Stimulated activated CD8-positive, alpha-beta memory T cell treated with anti-CD3 and anti-CD28 coated beads, Interleukin-12 subunit alpha, Interleukin-12 subunit beta, amount 100 ng/mL, for 24 hours (primary cell): ENCODE results near the gene ANO2.

Experiments
- DNase-seq: peaks from one replicate; pipeline ENCODE4 v3.0.0-alpha.2; 2020; ENCODE audit errors: extremely low read depth

The ANO2 gene

GRCh38 chr12:5582018-5582417, 363.0 kb downstream of the ANO2 start:
- no peak for DNase-seq

DNA sequence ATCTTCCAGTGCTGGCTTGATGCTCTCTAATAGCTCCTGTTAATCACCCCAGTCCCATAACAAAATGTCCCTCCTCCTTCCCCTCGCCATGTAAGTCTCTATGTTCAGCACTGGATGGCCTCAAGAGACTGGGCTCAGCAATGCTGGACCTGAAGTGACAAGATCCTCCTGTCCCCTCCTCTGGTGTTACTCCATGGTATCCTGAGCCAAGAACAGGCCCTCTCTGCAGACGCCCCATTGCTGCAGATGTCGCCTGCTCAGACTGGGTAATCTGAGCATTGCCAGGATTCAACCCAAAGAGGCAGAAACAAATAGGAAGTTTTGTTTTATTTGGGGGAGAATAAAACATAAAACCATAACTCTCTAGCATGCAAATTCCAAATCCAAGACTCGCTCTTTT, 363.4 kb downstream of the ANO2 start:
- DNase-seq = no peak

DNA sequence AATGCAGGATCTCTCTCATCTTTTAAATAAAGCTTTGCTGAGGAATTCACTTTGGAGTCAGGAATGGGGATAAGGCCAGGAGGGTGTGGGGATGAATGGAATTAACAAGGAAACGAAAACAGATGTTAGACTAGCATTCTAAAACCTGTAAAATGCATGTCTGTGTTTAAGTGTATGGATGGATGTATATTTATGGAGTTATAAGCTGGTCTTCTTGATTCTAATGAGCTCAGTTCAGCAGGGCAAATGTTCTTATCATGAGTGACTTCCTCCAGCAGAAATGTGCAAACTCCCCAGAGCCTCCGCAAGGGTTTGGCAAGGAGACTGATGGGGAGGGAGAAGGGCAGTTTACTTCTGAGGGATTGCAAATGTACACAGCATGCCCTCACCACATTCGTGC, 364.0 kb downstream of the ANO2 start:
- no peak for DNase-seq

- DNase-seq = no peak
These were observed 366.3 kb downstream of the ANO2 start for GRCh38 chr12:5578775-5579174.

GRCh38 chr12:5577741-5578140, 367.3 kb downstream of the ANO2 start:
- DNase-seq = no peak

GRCh38 chr12:5577211-5577612, 367.8 kb downstream of the ANO2 start:
- DNase-seq = no peak

GRCh38 chr12:5575987-5576386, 369.1 kb downstream of the ANO2 start:
- no peak for DNase-seq

DNA sequence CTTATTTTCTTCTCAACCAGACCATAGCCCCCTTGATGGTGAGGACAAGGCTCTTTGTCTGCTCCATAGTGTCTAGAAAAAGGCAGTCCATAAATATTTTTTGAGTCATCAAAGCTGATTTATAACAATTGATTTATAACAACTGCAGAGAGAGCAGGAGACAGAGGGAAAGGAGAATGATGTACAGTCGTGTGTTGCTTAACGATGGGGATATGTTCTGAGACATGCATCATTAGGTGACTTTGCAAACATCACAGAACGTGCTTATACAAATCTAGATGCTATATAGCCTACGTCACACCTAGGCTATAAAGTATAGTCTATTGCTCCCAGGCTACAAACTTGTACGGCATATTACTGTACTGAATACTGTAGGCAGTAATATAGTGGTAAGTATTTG, 369.8 kb downstream of the ANO2 start:
- DNase-seq = no peak

DNA sequence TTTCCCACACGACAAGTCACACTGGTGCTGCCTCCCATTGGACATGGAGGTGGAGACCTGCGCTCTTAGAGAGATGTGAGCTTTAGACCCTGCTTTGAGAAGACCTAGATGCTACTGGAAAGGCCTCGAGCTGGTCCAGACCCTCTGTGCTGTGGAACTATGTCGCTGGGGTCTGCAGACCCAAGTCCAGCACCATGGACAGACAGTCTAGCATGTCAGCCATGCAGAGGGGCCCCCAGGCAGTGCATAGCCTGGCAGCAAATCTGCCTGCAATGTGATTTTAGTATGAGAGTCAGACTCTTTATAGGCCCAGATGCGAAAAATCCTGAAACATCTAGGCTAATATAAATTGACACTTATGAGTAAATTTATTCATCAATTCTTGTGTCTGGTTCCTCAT, 371.7 kb downstream of the ANO2 start:
- DNase-seq = no peak

GRCh38 chr12:5571115-5571514, 373.9 kb downstream of the ANO2 start:
- DNase-seq = no peak

- no peak for DNase-seq
These were observed 374.6 kb downstream of the ANO2 start for GRCh38 chr12:5570416-5570815.

DNA sequence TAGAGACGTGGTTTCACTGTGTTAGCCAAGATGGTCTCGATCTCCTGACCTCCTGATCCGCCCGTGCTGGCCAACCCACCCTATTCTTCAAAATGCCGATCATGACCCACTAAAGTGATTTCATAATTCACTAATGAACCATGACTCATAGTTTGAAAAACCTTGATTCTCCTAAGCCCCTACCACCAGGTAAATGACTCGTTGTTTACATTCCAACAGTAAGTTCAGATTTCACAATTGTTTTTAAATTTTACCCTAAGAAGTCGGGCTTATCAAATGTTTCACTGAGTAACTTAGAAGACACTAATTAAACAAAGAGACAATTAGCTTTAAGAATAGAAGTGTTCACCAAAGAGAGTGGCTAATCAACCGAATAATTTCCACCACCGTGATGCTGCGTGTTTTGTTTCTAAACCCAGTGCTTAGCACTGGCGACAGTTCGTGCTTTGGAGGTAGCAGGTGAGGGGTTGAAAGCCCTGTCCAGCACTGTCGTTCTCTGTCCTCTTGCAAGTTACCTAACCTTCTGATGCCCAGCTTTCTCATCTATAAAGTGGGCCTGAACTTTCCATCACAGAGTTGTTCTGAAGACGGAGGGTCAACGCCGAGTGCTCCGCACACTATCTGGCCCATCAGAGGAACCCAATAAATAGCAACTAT, 376.6 kb downstream of the ANO2 start:
- no peak for DNase-seq

GRCh38 chr12:5567016-5567725, 377.9 kb downstream of the ANO2 start:
- no peak for DNase-seq

DNA sequence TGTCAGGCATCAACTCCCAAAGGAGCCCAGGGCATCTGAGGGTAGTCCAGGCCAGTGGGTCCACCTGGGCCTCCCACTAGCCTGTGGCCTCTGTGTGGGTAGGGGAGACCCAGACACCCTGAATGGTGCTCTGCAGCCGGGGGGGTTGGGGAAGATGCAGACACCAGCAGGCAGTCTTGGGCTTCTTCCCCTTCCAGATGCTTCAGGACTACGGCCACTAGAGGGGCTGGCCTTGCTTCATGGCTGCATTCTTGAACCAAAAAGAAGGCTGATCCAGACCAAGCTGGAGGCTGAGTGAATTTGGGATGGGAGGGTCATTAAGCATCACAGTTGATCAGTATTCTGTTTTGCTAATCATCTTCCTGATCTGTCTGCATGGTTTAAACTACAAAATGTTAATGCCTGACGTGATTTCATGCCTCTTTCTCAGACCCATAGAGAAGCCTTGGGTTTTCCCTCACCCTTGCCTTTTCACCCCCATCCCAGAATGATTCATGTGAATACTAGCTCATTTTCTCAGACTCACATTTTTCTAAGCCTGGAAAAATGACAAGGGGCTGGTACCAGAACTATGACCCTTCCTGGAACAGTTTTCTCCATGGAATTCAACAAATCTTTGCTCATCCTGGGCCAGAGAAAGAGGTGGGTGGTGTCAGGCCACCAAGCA, 379.0 kb downstream of the ANO2 start:
- no peak for DNase-seq

GRCh38 chr12:5562581-5562980, 382.5 kb downstream of the ANO2 start:
- DNase-seq = no peak

DNA sequence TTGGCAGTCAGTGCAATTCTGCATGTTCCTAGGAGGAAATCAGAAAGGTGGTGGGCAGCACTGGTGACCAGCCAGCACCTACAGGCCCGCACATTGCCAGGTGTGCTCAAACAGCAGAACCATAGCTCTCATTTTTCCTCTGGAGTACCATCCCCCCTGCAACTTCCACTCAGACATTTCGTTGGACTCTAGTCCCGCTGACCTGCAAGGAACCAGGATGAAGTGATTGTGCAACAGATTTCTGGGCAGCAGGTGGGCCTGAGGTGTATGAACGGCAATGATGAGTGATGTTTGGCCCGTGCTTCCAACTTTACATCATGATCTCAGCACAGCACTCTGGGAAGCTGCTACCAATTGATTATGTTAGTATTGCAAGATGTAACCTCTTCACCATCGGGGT, 383.2 kb downstream of the ANO2 start:
- DNase-seq = no peak

DNA sequence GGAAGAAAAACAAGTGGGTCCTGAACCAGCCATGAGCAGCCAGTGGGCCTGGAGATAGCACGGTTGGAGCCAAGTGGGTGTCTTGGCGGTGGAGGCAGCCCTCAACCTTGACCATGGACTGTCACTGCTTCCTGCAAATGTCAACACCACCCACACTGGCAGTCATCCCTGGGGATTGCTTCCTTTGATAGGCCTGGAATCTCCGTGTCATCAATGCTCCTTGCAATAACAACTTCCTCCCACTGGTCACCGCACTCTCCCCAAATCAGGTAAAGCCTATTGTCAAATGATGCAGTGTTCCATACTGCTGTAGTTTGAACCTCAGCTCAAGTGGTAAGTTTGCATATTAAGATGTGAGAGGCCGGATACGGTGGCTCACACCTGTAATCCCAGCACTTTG, 384.0 kb downstream of the ANO2 start:
- DNase-seq = no peak

DNA sequence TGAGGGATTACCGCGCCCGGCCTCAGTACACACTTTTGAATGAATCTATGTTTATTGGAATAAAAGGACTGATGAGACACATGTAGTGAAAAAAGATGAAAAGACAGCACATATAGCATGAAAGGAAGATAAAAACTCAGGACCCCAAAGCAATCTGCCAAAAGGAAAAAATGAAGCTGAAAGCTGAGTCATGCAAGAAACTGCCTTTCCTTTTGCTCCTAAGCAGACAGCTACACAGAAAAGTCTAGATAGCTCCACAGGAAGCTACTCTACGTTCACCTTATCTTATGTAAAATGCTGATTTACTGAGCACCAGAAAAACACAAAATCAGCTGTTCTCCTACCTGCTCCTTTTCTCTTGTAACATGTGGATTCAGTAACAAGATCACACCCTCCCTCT, 384.8 kb downstream of the ANO2 start:
- DNase-seq = no peak

DNA sequence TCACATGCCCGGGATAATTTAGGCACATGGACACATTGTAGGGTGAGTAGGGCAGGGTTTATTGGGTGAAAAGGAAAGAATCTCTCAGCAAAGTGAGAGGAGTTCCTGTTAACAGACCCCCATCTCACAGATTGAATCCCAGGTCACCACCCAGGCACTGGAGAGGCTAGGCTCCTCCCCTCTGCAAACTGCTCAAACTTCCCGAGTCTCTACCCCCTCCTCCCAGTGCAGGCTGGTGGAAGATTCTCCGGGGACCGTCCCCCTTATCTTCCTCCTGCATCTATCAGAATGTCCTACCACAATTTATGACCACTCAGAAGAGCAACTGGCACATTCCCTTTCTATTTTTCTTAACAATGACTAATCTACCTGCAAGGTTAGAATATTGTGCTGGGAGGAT, 387.2 kb downstream of the ANO2 start:
- no peak for DNase-seq

GRCh38 chr12:5556946-5557673, 387.9 kb downstream of the ANO2 start:
- no peak for DNase-seq

- DNase-seq = no peak
These were observed 388.9 kb downstream of the ANO2 start for GRCh38 chr12:5556033-5556614.

DNA sequence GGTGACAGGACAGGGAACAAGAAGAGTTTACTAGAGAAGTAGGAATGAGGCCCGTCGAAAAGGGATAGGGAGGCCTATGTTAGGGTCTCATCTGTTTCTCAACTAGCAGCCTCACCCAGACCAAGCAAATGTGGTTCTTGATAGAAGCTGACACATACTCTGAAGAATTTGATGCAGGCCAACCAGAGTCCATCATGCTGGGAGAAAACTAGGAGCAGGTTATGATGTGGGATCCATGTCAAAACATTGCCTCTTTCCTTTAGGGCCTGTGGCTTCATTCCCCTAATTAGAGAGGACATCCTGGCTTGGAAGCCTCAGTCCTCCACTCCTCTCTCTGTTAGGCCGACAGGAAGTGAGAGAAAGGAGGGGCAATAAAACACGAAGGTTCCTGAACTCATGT, 390.3 kb downstream of the ANO2 start:
- no peak for DNase-seq
